DOHH2 (cell line): Measurements from ENCODE around the gene PRKCH.
"Not testable (repeated sequence)": the region's sequence is repeated elsewhere in the genome, so short reads cannot be mapped to it uniquely, and the experiment has no call there.

ENCODE experiments used
- EZH2phosphoT487 ChIP-seq: fragments of 200-600 bp; sonication (generic); IDR thresholded peaks from 2 replicates; pipeline ENCODE4 v1.6.1; 2017; ENCODE audit warnings: borderline replicate concordance, mild to moderate bottlenecking, antibody characterized with exemption, low read length, moderate library complexity, mixed read lengths
- TF ChIP-seq, protein P1 (sequence below): fragments of 200-600 bp; sonication (generic); IDR thresholded peaks from one replicate; pipeline ENCODE4 v1.5.1; 2014; ENCODE audit warnings: antibody characterized with exemption, mild to moderate bottlenecking, low read depth, low read length; ENCODE audit not compliant: poor library complexity, severe bottlenecking

DNA sequence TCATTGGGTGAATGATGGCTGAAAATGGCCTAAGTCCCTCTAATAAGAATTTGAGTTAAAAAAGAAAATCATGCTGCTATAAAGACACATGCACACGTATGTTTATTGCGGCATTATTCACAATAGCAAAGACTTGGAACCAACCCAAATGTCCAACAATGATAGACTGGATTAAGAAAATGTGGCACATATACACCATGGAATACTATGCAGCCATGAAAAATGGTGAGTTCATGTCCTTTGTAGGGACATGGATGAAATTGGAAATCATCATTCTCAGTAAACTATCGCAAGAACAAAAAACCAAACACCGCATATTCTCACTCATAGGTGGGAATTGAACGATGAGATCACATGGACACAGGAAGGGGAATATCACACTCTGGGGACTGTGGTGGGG is 208.0 kb downstream of the PRKCH start:
- TF ChIP-seq, protein P1, sequence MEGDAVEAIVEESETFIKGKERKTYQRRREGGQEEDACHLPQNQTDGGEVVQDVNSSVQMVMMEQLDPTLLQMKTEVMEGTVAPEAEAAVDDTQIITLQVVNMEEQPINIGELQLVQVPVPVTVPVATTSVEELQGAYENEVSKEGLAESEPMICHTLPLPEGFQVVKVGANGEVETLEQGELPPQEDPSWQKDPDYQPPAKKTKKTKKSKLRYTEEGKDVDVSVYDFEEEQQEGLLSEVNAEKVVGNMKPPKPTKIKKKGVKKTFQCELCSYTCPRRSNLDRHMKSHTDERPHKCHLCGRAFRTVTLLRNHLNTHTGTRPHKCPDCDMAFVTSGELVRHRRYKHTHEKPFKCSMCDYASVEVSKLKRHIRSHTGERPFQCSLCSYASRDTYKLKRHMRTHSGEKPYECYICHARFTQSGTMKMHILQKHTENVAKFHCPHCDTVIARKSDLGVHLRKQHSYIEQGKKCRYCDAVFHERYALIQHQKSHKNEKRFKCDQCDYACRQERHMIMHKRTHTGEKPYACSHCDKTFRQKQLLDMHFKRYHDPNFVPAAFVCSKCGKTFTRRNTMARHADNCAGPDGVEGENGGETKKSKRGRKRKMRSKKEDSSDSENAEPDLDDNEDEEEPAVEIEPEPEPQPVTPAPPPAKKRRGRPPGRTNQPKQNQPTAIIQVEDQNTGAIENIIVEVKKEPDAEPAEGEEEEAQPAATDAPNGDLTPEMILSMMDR: not testable (repeated sequence)
- TF ChIP-seq EZH2phosphoT487: not testable (repeated sequence)
